Fibroblast of lung (primary cell): Measurements from ENCODE around the gene SLIT1.

Experiments
- EZH2 ChIP-seq: IDR thresholded peaks from 2 replicates; pipeline ENCODE4 v1.5.1; 2012; ENCODE audit warnings: low read length, control low read depth, mild to moderate bottlenecking; ENCODE audit errors: missing control alignments
- TF ChIP-seq, protein P1 (sequence below), 2 donors: IDR thresholded peaks in 1 of 2; conservative IDR thresholded peaks in 1 of 2; 1 replicate in 1 of 2; 2 replicates in 1 of 2; pipeline ENCODE4 v1.5.1; 2011 to 2012; ENCODE audit warnings: low read length in 2 of 2, control low read depth in 1 of 2, inconsistent platforms in 1 of 2, low read depth in 1 of 2, mild to moderate bottlenecking in 1 of 2

GRCh38 chr10:97204826-97205679 is 19.3 kb upstream of the SLIT1 start:
- TF ChIP-seq, protein P1, sequence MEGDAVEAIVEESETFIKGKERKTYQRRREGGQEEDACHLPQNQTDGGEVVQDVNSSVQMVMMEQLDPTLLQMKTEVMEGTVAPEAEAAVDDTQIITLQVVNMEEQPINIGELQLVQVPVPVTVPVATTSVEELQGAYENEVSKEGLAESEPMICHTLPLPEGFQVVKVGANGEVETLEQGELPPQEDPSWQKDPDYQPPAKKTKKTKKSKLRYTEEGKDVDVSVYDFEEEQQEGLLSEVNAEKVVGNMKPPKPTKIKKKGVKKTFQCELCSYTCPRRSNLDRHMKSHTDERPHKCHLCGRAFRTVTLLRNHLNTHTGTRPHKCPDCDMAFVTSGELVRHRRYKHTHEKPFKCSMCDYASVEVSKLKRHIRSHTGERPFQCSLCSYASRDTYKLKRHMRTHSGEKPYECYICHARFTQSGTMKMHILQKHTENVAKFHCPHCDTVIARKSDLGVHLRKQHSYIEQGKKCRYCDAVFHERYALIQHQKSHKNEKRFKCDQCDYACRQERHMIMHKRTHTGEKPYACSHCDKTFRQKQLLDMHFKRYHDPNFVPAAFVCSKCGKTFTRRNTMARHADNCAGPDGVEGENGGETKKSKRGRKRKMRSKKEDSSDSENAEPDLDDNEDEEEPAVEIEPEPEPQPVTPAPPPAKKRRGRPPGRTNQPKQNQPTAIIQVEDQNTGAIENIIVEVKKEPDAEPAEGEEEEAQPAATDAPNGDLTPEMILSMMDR (conservative IDR thresholded peaks at IDR 0.05 in 1 of 2, IDR thresholded peaks at IDR 0.05 in 1 of 2; ENCODE audit: low read depth in 1 of 2, low read length in 2 of 2), result no peak
- no peak for TF ChIP-seq EZH2
